ENCODE results near the gene CDKL1.

CDKL1 gene

DNA sequence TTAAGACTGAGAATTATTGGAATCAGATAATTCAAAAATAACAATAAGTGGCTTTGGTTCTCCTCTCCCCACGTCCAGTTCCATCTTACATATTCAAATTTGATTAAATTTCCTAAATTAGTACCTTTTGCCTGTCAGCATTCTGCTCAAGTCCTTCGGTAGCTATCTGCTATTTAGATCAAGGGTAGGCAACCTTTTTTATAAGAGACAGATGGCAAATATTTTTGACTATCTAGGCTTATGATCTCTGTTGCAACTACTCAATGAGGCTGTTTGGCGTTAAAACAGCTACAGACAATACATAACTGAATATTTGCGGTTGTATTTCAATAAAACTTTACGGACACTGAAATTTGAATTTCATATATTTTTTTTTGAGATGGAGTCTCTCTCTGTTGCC, 106.4 kb downstream of the CDKL1 start:
- TF ChIP-seq, protein P1, sequence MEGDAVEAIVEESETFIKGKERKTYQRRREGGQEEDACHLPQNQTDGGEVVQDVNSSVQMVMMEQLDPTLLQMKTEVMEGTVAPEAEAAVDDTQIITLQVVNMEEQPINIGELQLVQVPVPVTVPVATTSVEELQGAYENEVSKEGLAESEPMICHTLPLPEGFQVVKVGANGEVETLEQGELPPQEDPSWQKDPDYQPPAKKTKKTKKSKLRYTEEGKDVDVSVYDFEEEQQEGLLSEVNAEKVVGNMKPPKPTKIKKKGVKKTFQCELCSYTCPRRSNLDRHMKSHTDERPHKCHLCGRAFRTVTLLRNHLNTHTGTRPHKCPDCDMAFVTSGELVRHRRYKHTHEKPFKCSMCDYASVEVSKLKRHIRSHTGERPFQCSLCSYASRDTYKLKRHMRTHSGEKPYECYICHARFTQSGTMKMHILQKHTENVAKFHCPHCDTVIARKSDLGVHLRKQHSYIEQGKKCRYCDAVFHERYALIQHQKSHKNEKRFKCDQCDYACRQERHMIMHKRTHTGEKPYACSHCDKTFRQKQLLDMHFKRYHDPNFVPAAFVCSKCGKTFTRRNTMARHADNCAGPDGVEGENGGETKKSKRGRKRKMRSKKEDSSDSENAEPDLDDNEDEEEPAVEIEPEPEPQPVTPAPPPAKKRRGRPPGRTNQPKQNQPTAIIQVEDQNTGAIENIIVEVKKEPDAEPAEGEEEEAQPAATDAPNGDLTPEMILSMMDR (conservative IDR thresholded peaks at IDR 0.05): no peak

GRCh38 chr14:50288146-50288545, 108.5 kb downstream of the CDKL1 start:
- no peak overlapping the region for H3K27ac ChIP-seq
- TF ChIP-seq, protein P1 (conservative IDR thresholded peaks at IDR 0.05): no peak

More for the DNA sequence above, 106.4 kb downstream of the CDKL1 start:
- no peak overlapping the region for H3K27ac ChIP-seq

DNA sequence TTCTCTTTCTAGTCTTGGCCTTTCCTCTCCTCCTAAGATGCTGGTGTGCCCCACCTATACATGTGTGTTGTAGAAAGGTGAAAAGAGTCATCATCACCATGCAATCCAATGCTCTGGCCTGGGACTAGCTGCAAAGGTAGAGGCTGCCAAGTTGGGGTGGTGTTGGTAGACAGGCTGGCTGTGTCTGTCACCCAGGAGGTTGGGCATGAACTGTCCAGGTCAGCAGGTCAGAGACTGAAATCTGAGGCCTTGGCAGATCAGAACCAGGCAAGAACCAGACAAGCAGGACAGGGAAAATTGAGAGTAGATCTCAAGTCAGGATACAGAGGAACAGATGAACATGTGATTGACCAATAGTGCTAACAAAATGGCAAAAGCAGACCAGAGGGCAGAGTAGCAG, 110.8 kb downstream of the CDKL1 start:
- TF ChIP-seq, protein P1 (conservative IDR thresholded peaks at IDR 0.05): no peak
- no peak overlapping the region for H3K27ac ChIP-seq

Data from VCaP (cell line).